DOHH2 (cell line): ENCODE data around the gene IGSF22.

Experiments
- H3F3A ChIP-seq: fragments of 200-600 bp; sonication (generic), shearing (Covaris generic); 2 replicates; pipeline ENCODE4 v1.6.0; 2016; ENCODE audit warnings: antibody characterized with exemption, mild to moderate bottlenecking; ENCODE audit not compliant: control insufficient read depth, insufficient read depth
- H3K27ac ChIP-seq: fragments of 200-600 bp; sonication (generic); 2 replicates; pipeline ENCODE4 v1.5.1; 2014; ENCODE audit warnings: low read depth, mild to moderate bottlenecking, low read length, moderate library complexity
- H3K27me3 ChIP-seq: fragments of 200-600 bp; sonication (generic); 2 replicates; pipeline ENCODE4 v1.6.1; 2014; ENCODE audit warnings: mild to moderate bottlenecking, low read length, mixed read lengths; ENCODE audit not compliant: control insufficient read depth
- H3K36me3 ChIP-seq: fragments of 200-600 bp; sonication (generic); 2 replicates; pipeline ENCODE4 v1.6.1; 2014; ENCODE audit warnings: mild to moderate bottlenecking, low read length, moderate library complexity, mixed read lengths; ENCODE audit not compliant: control insufficient read depth
- H3K4me1 ChIP-seq: fragments of 200-600 bp; sonication (generic); 2 replicates; pipeline ENCODE4 v1.6.1; 2014; ENCODE audit warnings: mild to moderate bottlenecking, low read length, mixed read lengths; ENCODE audit not compliant: control insufficient read depth
- H3K4me2 ChIP-seq: fragments of 200-600 bp; sonication (generic); 2 replicates; pipeline ENCODE4 v1.6.0; 2014; ENCODE audit warnings: mild to moderate bottlenecking, low read length, moderate library complexity
- H3K4me3 ChIP-seq: fragments of 200-600 bp; sonication (generic); 2 replicates; pipeline ENCODE4 v1.5.1; 2014; ENCODE audit warnings: mild to moderate bottlenecking, low read length, mixed read lengths
- H3K79me2 ChIP-seq: fragments of 200-600 bp; sonication (generic); 2 replicates; pipeline ENCODE4 v1.6.1; 2014; ENCODE audit warnings: mild to moderate bottlenecking, low read length, mixed read lengths; ENCODE audit not compliant: control insufficient read depth
- H3K9me2 ChIP-seq: fragments of 200-600 bp; sonication (generic); replicated peaks from 2 replicates; pipeline ENCODE4 v1.6.1; 2014; ENCODE audit warnings: mild to moderate bottlenecking, low read length, mixed read lengths; ENCODE audit not compliant: control insufficient read depth
- H3K9me3 ChIP-seq: fragments of 200-600 bp; sonication (generic); 2 replicates; pipeline ENCODE4 v1.6.1; 2014; ENCODE audit warnings: antibody characterized with exemption, low read length, mixed read lengths; ENCODE audit not compliant: control insufficient read depth, insufficient read depth
- H4K20me1 ChIP-seq: fragments of 200-600 bp; sonication (generic); 2 replicates; pipeline ENCODE4 v1.6.0; 2014; ENCODE audit warnings: low read depth, mild to moderate bottlenecking, antibody characterized with exemption, low read length, moderate library complexity; ENCODE audit not compliant: control insufficient read depth, insufficient read depth
- CTCF ChIP-seq: fragments of 200-600 bp; sonication (generic); IDR thresholded peaks from one replicate; pipeline ENCODE4 v1.5.1; 2014; ENCODE audit warnings: antibody characterized with exemption, mild to moderate bottlenecking, low read depth, low read length; ENCODE audit not compliant: poor library complexity, severe bottlenecking
- EZH2phosphoT487 ChIP-seq: fragments of 200-600 bp; sonication (generic); IDR thresholded peaks from 2 replicates; pipeline ENCODE4 v1.6.1; 2017; ENCODE audit warnings: borderline replicate concordance, mild to moderate bottlenecking, antibody characterized with exemption, low read length, moderate library complexity, mixed read lengths

Gene IGSF22

GRCh38 chr11:18769802-18770456 is 43.9 kb upstream of the IGSF22 start:
- H3K4me3 ChIP-seq: no peak overlapping the region
- no peak overlapping the region for H3K4me2 ChIP-seq
- no peak for TF ChIP-seq CTCF
- H3K27ac ChIP-seq: no peak overlapping the region
- no peaks in the 10 kb centered on the region for H3K36me3 ChIP-seq
- no peaks in the 10 kb centered on the region for H3K79me2 ChIP-seq
- H3K4me1 ChIP-seq: peaks cover 17% of the 10 kb centered on the region
- H3K9me2 ChIP-seq: no peaks in the 10 kb centered on the region
- H3K27me3 ChIP-seq: peaks cover 28% of the 10 kb centered on the region
- H3K9me3 ChIP-seq: no peaks in the 10 kb centered on the region
- no peaks in the 10 kb centered on the region for H3F3A ChIP-seq
- H4K20me1 ChIP-seq: no peaks in the 10 kb centered on the region

GRCh38 chr11:18768978-18769377 is 43.0 kb upstream of the IGSF22 start:
- H3K79me2 ChIP-seq: no peaks in the 10 kb centered on the region
- H3K27ac ChIP-seq: no peak overlapping the region
- no peaks in the 10 kb centered on the region for H3F3A ChIP-seq
- TF ChIP-seq CTCF (no peak), EZH2phosphoT487 (no peak)
- H3K9me2 ChIP-seq: no peaks in the 10 kb centered on the region
- H3K36me3 ChIP-seq: no peaks in the 10 kb centered on the region
- H3K4me1 ChIP-seq: peaks cover 17% of the 10 kb centered on the region
- no peaks in the 10 kb centered on the region for H3K9me3 ChIP-seq
- H3K4me3 ChIP-seq: no peak overlapping the region
- peaks cover 28% of the 10 kb centered on the region for H3K27me3 ChIP-seq
- no peaks in the 10 kb centered on the region for H4K20me1 ChIP-seq
- H3K4me2 ChIP-seq: no peak overlapping the region

- Histone ChIP-seq H3K9me3 (no peaks in the 10 kb centered on the region), H3K79me2 (no peaks in the 10 kb centered on the region), H3K4me2 (no peak overlapping the region), H4K20me1 (no peaks in the 10 kb centered on the region), H3K27me3 (peaks cover 28% of the 10 kb centered on the region), H3K4me3 (no peak overlapping the region), H3K4me1 (peaks cover 17% of the 10 kb centered on the region), H3K9me2 (no peaks in the 10 kb centered on the region), H3K27ac (no peak overlapping the region), H3K36me3 (no peaks in the 10 kb centered on the region), H3F3A (no peaks in the 10 kb centered on the region)
- no peak for TF ChIP-seq CTCF
- TF ChIP-seq EZH2phosphoT487: no peak
These were observed 42.5 kb upstream of the IGSF22 start for GRCh38 chr11:18768472-18768901.
